Measurements from ENCODE around the gene HEATR5A. TPM values are rescaled to one million over a fixed set of nuclear protein-coding genes. Genes with fewer than 3 reads are reported as not detected.
A peak's percentile ranks its signal among the peaks of the same experiment; 100 is the strongest.
"Not testable (repeated sequence)": the region's sequence is repeated elsewhere in the genome, so short reads cannot be mapped to it uniquely, and the experiment has no call there.

Gene HEATR5A
- total and polyA plus RNA-seq, 2 experiments from 2014 or later: 25.8 to 32.5 TPM

GRCh38 chr14:31336646-31337045, 83.7 kb downstream of the HEATR5A start:
- no peak overlapping the region for H3K27ac Mint-ChIP-seq
- Histone ChIP-seq H2AFZ (no peak overlapping the region), H3K27ac (ENCODE audit: low read depth) (0 out of 2 replicates have a peak overlapping the region, but pooled peaks have one; percentile 8), H3K4me1 (ENCODE audit: insufficient read depth) (no peaks in the 10 kb centered on the region), H3K27me3 (ENCODE audit: insufficient read depth) (no peaks in the 10 kb centered on the region), H3K4me2 (no peak overlapping the region), H3F3A (replicated peaks; ENCODE audit: low read depth) (no peaks in the 10 kb centered on the region), H3K9me2 (ENCODE audit: insufficient read depth) (no peaks in the 10 kb centered on the region), H4K20me1 (replicated peaks; ENCODE audit: insufficient read depth) (no peaks in the 10 kb centered on the region), H3K79me2 (replicated peaks; ENCODE audit: insufficient read depth) (no peaks in the 10 kb centered on the region), H3K36me3 (ENCODE audit: insufficient read depth) (peaks cover 4% of the 10 kb centered on the region), H3K4me3 (no peak overlapping the region)
- H3K27me3 Mint-ChIP-seq (ENCODE audit: insufficient read depth, low read depth, poor library complexity): peaks cover 2% of the 10 kb centered on the region
- no peak overlapping the region for H3K4me3 Mint-ChIP-seq
- H3K4me1 Mint-ChIP-seq: no peaks in the 10 kb centered on the region
- peaks cover 25% of the 10 kb centered on the region for H3K9me3 Mint-ChIP-seq
- H3K36me3 Mint-ChIP-seq (ENCODE audit: low read depth): peaks cover 31% of the 10 kb centered on the region
- ATAC-seq: no peak
- no peak for DNase-seq (ENCODE audit: low spot score)
- TF ChIP-seq POLR2AphosphoS5 (IDR thresholded peaks at IDR 0.05; ENCODE audit: low read depth) (no peak), ZNF462 (CRISPR knock-in tag; IDR thresholded peaks at IDR 0.05) (no peak), JUNB (IDR thresholded peaks at IDR 0.05; ENCODE audit: unreplicated experiment) (no peak), CTCF (conservative IDR thresholded peaks at IDR 0.05; ENCODE audit: low read depth in 2 of 2) (no peak), ETS1 (IDR thresholded peaks at IDR 0.05) (no peak), STAT1 (IDR thresholded peaks at IDR 0.05; ENCODE audit: unreplicated experiment) (no peak), CREB1 (CRISPR knock-in tag; IDR thresholded peaks at IDR 0.05; ENCODE audit: low read depth) (no peak)

- H3K4me3 Mint-ChIP-seq: not testable (repeated sequence)
These were observed 89.0 kb downstream of the HEATR5A start for GRCh38 chr14:31331395-31331794.

GRCh38 chr14:31329876-31330521, 90.4 kb downstream of the HEATR5A start:
- H3K4me3 ChIP-seq; H3K27ac Mint-ChIP-seq; H3K27me3 Mint-ChIP-seq (ENCODE audit: insufficient read depth, low read depth, poor library complexity); H3K4me2 ChIP-seq; ATAC-seq; H3F3A ChIP-seq (replicated peaks; ENCODE audit: low read depth); H3K4me1 ChIP-seq (ENCODE audit: insufficient read depth); H3K4me3 Mint-ChIP-seq; H3K27ac ChIP-seq (ENCODE audit: low read depth); H3K4me1 Mint-ChIP-seq; H2AFZ ChIP-seq; H3K9me2 ChIP-seq (ENCODE audit: insufficient read depth); H3K27me3 ChIP-seq (ENCODE audit: insufficient read depth); H4K20me1 ChIP-seq (replicated peaks; ENCODE audit: insufficient read depth); H3K79me2 ChIP-seq (replicated peaks; ENCODE audit: insufficient read depth): not testable (repeated sequence)
- H3K36me3 ChIP-seq (ENCODE audit: insufficient read depth): peaks cover 13% of the 10 kb centered on the region
- peak; percentile 11 for DNase-seq (ENCODE audit: low spot score)
- peaks cover 60% of the 10 kb centered on the region for H3K9me3 Mint-ChIP-seq
- H3K36me3 Mint-ChIP-seq (ENCODE audit: low read depth): peaks cover 66% of the 10 kb centered on the region

More at GRCh38 chr14:31331395-31331794, 89.0 kb downstream of the HEATR5A start:
- H3K27me3 ChIP-seq (ENCODE audit: insufficient read depth); ATAC-seq; H3K27ac ChIP-seq (ENCODE audit: low read depth); H3K27me3 Mint-ChIP-seq (ENCODE audit: insufficient read depth, low read depth, poor library complexity); H3K4me3 ChIP-seq; H3K79me2 ChIP-seq (replicated peaks; ENCODE audit: insufficient read depth); H2AFZ ChIP-seq; H4K20me1 ChIP-seq (replicated peaks; ENCODE audit: insufficient read depth); H3K27ac Mint-ChIP-seq; H3K9me2 ChIP-seq (ENCODE audit: insufficient read depth); H3K4me2 ChIP-seq; H3F3A ChIP-seq (replicated peaks; ENCODE audit: low read depth); H3K4me1 ChIP-seq (ENCODE audit: insufficient read depth); H3K4me1 Mint-ChIP-seq; DNase-seq (ENCODE audit: low spot score): not testable (repeated sequence)
- Mint-ChIP-seq H3K36me3 (ENCODE audit: low read depth) (peaks cover 67% of the 10 kb centered on the region), H3K9me3 (peaks cover 60% of the 10 kb centered on the region)
- peaks cover 13% of the 10 kb centered on the region for H3K36me3 ChIP-seq (ENCODE audit: insufficient read depth)

Data from GM23338 (cell line).